Mammary epithelial cell (primary cell): ENCODE results near the gene OR6C6.

ENCODE experiments used
- CTCF ChIP-seq, 2 donors: IDR thresholded peaks in 1 of 2; conservative IDR thresholded peaks in 1 of 2; 2 replicates each; pipeline ENCODE4 v1.5.1; 2011 to 2012; ENCODE audit warnings: inconsistent platforms in 2 of 2, low read length in 2 of 2, mild to moderate bottlenecking in 2 of 2, control low read depth in 1 of 2, low read depth in 1 of 2; ENCODE audit not compliant: insufficient read depth in 1 of 2; ENCODE audit errors: extremely low read depth in 1 of 2
- EZH2 ChIP-seq: IDR thresholded peaks from 2 replicates; pipeline ENCODE4 v1.6.1; 2012; ENCODE audit warnings: low read length, inconsistent platforms, borderline replicate concordance

GRCh38 chr12:55280991-55281390 lies 15.4 kb downstream of the OR6C6 start:
- TF ChIP-seq CTCF (conservative IDR thresholded peaks at IDR 0.05 in 1 of 2, IDR thresholded peaks at IDR 0.05 in 1 of 2; ENCODE audit: extremely low read depth in 1 of 2, insufficient read depth in 1 of 2, low read depth in 1 of 2, low read length in 2 of 2) (no peak), EZH2 (no peak)
